PC-9 (cell line): ENCODE data around the gene YAF2. TPM values are rescaled to one million over a fixed set of nuclear protein-coding genes. Genes with fewer than 3 reads are reported as not detected.

Experiments used
- BruUV-seq: library from RNA; stranded (reverse); fragments of 400-500 nt; replicated peaks from 2 replicates; lab custom pipeline; 2021; lab: Mats Ljungman, UMichigan
- CTCF ChIA-PET: fragments of 300-600 bp; sonication (Branson Sonifier 250); formaldehyde crosslinking; loops from one replicate; lab custom pipeline; 2022; ENCODE audit warnings: antibody characterized with exemption; lab: Charles Lee
- POLR2A ChIA-PET: fragments of 300-600 bp; sonication (Branson Sonifier 250); formaldehyde crosslinking; loops from one replicate; lab custom pipeline; 2022; ENCODE audit warnings: antibody characterized with exemption; ENCODE audit not compliant: unreplicated experiment; lab: Charles Lee
- DNase-seq, 2 experiments: peaks; one replicate each; pipeline versions ENCODE4 v3.0.0 to v3.0.0-alpha.2; 2015 to 2022; ENCODE audit warnings: mixed read lengths in 1 of 2
- H2AFZ ChIP-seq: fragments of 200-600 bp; sonication (generic); 2 replicates; pipeline ENCODE4 v1.8.1; 2017; ENCODE audit warnings: antibody characterized with exemption
- H3F3A ChIP-seq: fragments of 200-600 bp; sonication (generic); 2 replicates; pipeline ENCODE4 v1.8.1; 2017; ENCODE audit warnings: antibody characterized with exemption, mild to moderate bottlenecking, low read depth; ENCODE audit not compliant: insufficient read depth
- H3K27ac ChIP-seq: fragments of 200-600 bp; sonication (generic); 2 replicates; pipeline ENCODE4 v1.6.1; 2016; ENCODE audit warnings: mixed run types
- H3K27me3 ChIP-seq: fragments of 200-600 bp; sonication (generic); 2 replicates; pipeline ENCODE4 v1.6.1; 2016; ENCODE audit warnings: low read depth, mixed run types; ENCODE audit not compliant: insufficient read depth
- H3K36me3 ChIP-seq: fragments of 200-600 bp; sonication (generic); 2 replicates; pipeline ENCODE4 v1.6.1; 2016; ENCODE audit warnings: low read depth, mixed run types
- H3K4me1 ChIP-seq: fragments of 200-600 bp; sonication (generic); replicated peaks from 2 replicates; pipeline ENCODE4 v1.6.1; 2016; ENCODE audit warnings: mixed run types; ENCODE audit not compliant: insufficient read depth
- H3K4me2 ChIP-seq: fragments of 200-600 bp; sonication (generic); 2 replicates; pipeline ENCODE4 v1.6.1; 2017; ENCODE audit warnings: mixed run types
- H3K4me3 ChIP-seq: fragments of 200-600 bp; sonication (generic); 2 replicates; pipeline ENCODE4 v1.6.1; 2016; ENCODE audit warnings: mixed run types
- H3K79me2 ChIP-seq: fragments of 200-600 bp; sonication (generic); 2 replicates; pipeline ENCODE4 v1.6.1; 2017; ENCODE audit warnings: low read depth, mixed run types
- H3K9me2 ChIP-seq: fragments of 200-600 bp; sonication (generic); 2 replicates; pipeline ENCODE4 v1.8.1; 2017; ENCODE audit warnings: mild to moderate bottlenecking; ENCODE audit not compliant: insufficient read depth
- H3K9me3 ChIP-seq: fragments of 200-600 bp; sonication (generic); 2 replicates; pipeline ENCODE4 v1.8.1; 2016; ENCODE audit warnings: low read depth; ENCODE audit not compliant: insufficient read depth
- H4K20me1 ChIP-seq: fragments of 200-600 bp; sonication (generic); 2 replicates; pipeline ENCODE4 v1.8.1; 2017; ENCODE audit not compliant: insufficient read depth
- CTCF ChIP-seq: fragments of 200-600 bp; sonication (generic); conservative IDR thresholded peaks from 2 replicates; pipeline ENCODE4 v1.6.1; 2017; ENCODE audit warnings: mixed run types, antibody characterized with exemption, mild to moderate bottlenecking, moderate library complexity
- EZH2 ChIP-seq: fragments of 200-600 bp; sonication (generic); IDR thresholded peaks from 2 replicates; pipeline ENCODE4 v1.8.0; 2017; ENCODE audit warnings: antibody characterized with exemption, low read depth
- intact Hi-C: fragments of 100-400 bp; cut with micrococcal nuclease; formaldehyde crosslinking; loops from one replicate; pipeline ENCODE4 v1.10.0; 2022; ENCODE audit not compliant: unreplicated experiment
- total RNA-seq: library from RNA; stranded (reverse); gene quantifications from 2 replicates; pipeline ENCODE4 v1.2.3, GENCODE V29; 2021

Gene YAF2
- total RNA-seq, 1 experiment from 2014 or later = 11.6 TPM

GRCh38 chr12:42145552-42146215 lies 92.4 kb downstream of the YAF2 start:
- no peaks in the 10 kb centered on the region for H4K20me1 ChIP-seq
- TF ChIP-seq EZH2 = no peak
- no peak for TF ChIP-seq CTCF
- H3K36me3 ChIP-seq = no peaks in the 10 kb centered on the region
- intact Hi-C loops = no loop called here
- CTCF ChIA-PET = no interaction called here
- POLR2A ChIA-PET = interaction anchor here (0.7 kb wide), 1 partner anchor 94 kb away, joined by 5 read pairs; no protein-coding TSS in a partner anchor
- peak overlapping the region; percentile 96 for H2AFZ ChIP-seq
- H3K79me2 ChIP-seq = peaks cover 35% of the 10 kb centered on the region
- H3K4me2 ChIP-seq = peak overlapping the region; percentile 97
- H3K9me3 ChIP-seq = no peaks in the 10 kb centered on the region
- peaks cover 14% of the 10 kb centered on the region; the same call in 1 of the 2 replicates for H3F3A ChIP-seq
- no peak for DNase-seq
- peaks cover 22% of the 10 kb centered on the region for H3K4me1 ChIP-seq
- peak overlapping the region; percentile 70 for H3K27ac ChIP-seq
- H3K4me3 ChIP-seq = peak overlapping the region; percentile 99; the same call in 1 of the 2 replicates
- BruUV-seq = no TSS peak
- H3K9me2 ChIP-seq = no peaks in the 10 kb centered on the region
- H3K27me3 ChIP-seq = no peaks in the 10 kb centered on the region

- no peak for DNase-seq
- H3K4me2 ChIP-seq = peak overlapping the region; percentile 97
- H3K36me3 ChIP-seq = no peaks in the 10 kb centered on the region
- no peaks in the 10 kb centered on the region for H3K9me2 ChIP-seq
- ChIA-PET POLR2A (interaction anchor here (0.6 kb wide), 1 partner anchor 92 kb away, joined by 8 read pairs; no protein-coding TSS in a partner anchor), CTCF (interaction anchor here (0.6 kb wide), 1 partner anchor 43 kb away, joined by 11 read pairs; no protein-coding TSS in a partner anchor)
- peak overlapping the region; percentile 70 for H3K27ac ChIP-seq
- TF ChIP-seq CTCF = no peak
- no peak for TF ChIP-seq EZH2
- H3K4me3 ChIP-seq = peak overlapping the region; percentile 99
- peaks cover 40% of the 10 kb centered on the region for H3K79me2 ChIP-seq
- peaks cover 14% of the 10 kb centered on the region; the same call in 1 of the 2 replicates for H3F3A ChIP-seq
- H3K4me1 ChIP-seq = peaks cover 22% of the 10 kb centered on the region
- H4K20me1 ChIP-seq = no peaks in the 10 kb centered on the region
- intact Hi-C loops = no loop called here
- H2AFZ ChIP-seq = peak overlapping the region; percentile 96
- no peaks in the 10 kb centered on the region for H3K9me3 ChIP-seq
- BruUV-seq = TSS peak; percentile 99
- H3K27me3 ChIP-seq = no peaks in the 10 kb centered on the region
Observed at GRCh38 chr12:42145197-42145549, 92.9 kb downstream of the YAF2 start.

GRCh38 chr12:42144408-42145196 lies 93.4 kb downstream of the YAF2 start, which contains the start of gene GXYLT1:
TSS of gene GXYLT1 (minus strand) at chr12:42144874. CDS start at chr12:42144646, 228 bp downstream.
- Histone ChIP-seq H3K27me3 (no peaks in the 10 kb centered on the region), H3K9me3 (no peaks in the 10 kb centered on the region), H4K20me1 (no peaks in the 10 kb centered on the region), H2AFZ (peak within 1 kb of the TSS; percentile 96), H3K27ac (peak within 1 kb of the TSS; percentile 70), H3K4me2 (peak within 1 kb of the TSS; percentile 97), H3K4me3 (peak within 1 kb of the TSS; percentile 99), H3K36me3 (no peaks in the 10 kb centered on the region), H3F3A (peaks cover 14% of the 10 kb centered on the region; the same call in 1 of the 2 replicates), H3K9me2 (no peaks in the 10 kb centered on the region), H3K79me2 (peaks cover 45% of the 10 kb centered on the region), H3K4me1 (peaks cover 22% of the 10 kb centered on the region)
- DNase-seq = peak; percentile 83 to 94
- no peak for TF ChIP-seq CTCF
- no peak for TF ChIP-seq EZH2
- POLR2A ChIA-PET = interaction anchor here (0.6 kb wide), 1 partner anchor 92 kb away, joined by 8 read pairs; no protein-coding TSS in a partner anchor
- intact Hi-C loops = loop anchor here (5.0 kb wide), 3 partner anchors 93 to 423 kb away; partner anchors contain the start of genes PPHLN1, YAF2 and ZCRB1
- CTCF ChIA-PET = interaction anchor here (0.6 kb wide), 1 partner anchor 43 kb away, joined by 11 read pairs; no protein-coding TSS in a partner anchor
- BruUV-seq = no TSS peak
